GM19193 (cell line): Measurements from ENCODE around the gene KIF1C.

Experiments
- POLR2A ChIP-seq: IDR thresholded peaks from 4 replicates; pipeline ENCODE4 v1.6.1; 2011; ENCODE audit not compliant: insufficient read depth, insufficient read length; ENCODE audit errors: extremely low read depth

KIF1C gene

DNA sequence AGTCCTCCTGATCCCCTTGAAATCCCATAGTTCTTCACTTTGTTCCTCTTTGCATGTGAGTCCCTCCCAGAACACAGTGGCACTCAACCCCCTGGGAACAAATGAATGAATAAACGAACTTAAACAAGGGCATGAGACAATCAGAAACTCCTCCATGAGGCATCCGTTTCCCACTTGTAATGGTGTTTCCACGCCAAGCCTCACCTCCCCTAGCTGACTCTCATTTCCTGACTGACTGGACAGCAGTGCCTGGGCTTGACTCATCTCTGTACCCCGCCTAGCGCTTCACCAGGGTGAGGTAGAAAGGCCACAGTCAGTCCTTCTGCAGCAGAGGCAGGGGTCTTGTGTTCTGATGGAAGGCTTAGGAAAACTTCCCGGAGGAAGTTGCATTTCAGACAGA is 14.2 kb downstream of the KIF1C start:
- no peak for TF ChIP-seq POLR2A

DNA sequence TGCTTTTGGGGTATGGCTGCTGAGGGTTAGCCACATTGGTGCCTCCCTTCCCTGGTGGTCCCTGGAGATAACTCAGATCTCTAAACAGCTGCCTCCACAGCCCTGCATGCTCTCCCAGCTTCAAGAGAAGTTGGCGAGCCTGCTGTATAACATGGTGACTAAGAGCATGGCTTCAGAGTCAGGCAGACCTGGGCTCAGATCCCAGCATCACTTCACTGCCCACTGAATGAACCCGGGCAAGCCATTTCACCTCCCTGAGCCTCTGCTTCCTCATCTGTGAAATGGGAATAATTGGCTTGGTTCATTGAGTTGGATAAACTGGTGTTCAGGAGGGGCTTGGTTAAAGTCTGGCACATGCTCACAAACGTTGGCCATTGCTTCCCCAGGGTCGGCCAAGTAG is 16.6 kb downstream of the KIF1C start:
- TF ChIP-seq POLR2A, result no peak

DNA sequence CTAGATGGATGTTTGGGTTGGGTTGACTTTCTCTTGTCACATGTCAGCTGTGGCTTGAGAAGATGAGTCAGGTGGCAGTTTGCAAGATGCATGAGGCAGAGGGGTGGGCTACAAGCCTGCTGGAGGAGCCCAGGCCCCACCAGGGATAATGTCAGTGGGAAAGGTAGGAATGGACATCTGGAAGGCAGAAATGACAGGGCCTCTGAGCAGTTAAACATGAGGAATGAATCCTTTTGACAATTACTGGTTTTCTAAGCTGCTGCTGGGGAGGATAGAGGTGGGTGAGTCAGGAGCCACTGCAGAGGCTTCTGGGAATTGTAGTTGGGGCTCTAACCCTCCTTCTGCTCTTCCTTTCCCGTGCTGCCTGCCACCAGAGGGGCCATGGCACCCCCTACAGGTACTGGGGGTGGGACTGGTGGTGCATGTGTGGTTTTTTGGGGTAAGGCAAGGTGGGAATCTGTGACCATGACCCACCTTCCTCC is 21.8 kb downstream of the KIF1C start:
- TF ChIP-seq POLR2A, result no peak

DNA sequence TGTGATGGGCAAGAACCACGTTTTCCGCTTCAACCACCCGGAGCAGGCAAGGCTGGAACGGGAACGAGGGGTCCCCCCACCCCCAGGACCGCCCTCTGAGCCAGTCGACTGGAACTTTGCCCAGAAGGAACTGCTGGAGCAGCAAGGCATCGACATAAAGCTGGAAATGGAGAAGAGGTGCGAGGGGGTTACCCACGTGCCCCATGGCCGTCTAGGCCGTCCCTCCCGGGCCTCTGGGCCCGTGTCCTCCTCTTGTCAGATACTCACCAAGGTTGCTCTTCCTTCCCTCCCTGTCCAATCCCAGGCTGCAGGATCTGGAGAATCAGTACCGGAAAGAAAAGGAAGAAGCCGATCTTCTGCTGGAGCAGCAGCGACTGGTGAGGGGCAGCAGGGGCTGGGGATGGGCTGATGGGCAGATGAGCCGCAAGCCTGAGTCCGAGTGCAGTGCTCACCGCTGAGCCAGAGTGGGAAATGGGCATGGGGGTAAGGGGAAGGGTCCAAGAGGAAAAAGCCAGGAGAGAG is 22.8 kb downstream of the KIF1C start:
- TF ChIP-seq POLR2A, result no peak

DNA sequence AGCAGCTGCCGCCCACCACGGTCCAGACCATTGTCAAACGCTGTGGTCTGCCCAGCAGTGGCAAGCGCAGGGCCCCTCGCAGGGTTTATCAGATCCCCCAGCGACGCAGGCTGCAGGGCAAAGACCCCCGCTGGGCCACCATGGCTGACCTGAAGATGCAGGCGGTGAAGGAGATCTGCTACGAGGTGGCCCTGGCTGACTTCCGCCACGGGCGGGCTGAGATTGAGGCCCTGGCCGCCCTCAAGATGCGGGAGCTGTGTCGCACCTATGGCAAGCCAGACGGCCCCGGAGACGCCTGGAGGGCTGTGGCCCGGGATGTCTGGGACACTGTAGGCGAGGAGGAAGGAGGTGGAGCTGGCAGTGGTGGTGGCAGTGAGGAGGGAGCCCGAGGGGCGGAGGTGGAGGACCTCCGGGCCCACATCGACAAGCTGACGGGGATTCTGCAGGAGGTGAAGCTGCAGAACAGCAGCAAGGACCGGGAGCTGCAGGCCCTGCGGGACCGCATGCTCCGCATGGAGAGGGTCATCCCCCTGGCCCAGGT is 24.5 kb downstream of the KIF1C start:
- no peak for TF ChIP-seq POLR2A

DNA sequence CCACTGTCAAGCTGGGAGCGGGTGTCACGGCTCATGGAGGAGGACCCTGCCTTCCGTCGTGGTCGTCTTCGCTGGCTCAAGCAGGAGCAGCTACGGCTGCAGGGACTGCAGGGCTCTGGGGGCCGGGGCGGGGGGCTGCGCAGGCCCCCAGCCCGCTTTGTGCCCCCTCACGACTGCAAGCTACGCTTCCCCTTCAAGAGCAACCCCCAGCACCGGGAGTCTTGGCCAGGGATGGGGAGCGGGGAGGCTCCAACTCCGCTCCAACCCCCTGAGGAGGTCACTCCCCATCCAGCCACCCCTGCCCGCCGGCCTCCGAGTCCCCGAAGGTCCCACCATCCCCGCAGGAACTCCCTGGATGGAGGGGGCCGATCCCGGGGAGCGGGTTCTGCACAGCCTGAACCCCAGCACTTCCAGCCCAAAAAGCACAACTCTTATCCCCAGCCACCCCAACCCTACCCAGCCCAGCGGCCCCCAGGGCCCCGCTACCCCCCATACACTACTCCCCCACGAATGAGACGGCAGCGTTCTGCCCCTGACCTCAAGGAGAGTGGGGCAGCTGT is 25.9 kb downstream of the KIF1C start:
- TF ChIP-seq POLR2A, result no peak

DNA sequence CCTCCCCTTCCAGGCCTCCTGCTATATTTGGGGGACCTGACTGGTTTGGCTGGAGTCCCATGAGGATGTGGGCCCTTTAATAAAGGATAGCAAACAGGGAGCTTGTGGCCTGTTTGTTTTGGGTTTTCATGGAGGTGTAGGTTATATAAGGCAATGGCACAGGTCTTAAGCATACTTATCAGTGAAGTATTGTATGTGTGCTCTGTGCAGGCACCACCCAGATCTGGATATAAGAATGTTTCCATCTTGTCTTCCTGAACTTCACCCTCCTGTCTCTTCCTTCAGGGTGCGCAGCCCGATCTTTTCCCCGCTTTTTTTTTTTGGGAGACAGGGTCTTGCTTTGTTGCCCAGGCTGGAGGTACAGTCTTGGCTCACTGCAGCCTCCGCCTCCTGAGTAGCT is 26.9 kb downstream of the KIF1C start:
- no peak for TF ChIP-seq POLR2A

DNA sequence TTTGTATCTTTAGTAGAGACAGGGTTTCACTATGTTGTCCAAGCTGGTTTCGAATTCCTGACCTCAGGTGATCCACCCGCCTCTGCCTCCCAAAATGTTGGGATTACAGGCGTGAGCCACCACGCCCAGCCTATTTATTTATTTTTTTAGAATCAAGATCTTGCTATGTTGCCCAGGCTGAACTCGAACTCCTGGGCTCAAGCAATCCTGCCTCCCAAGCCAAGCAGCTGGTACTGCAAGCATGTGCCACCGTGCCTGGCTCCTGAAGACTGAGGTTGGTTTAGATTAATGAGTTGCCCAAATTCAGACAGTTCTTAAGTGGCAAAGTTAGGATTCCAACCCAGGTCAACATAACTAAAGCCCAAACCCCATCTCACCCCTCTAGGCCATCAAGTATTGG is 29.5 kb downstream of the KIF1C start:
- no peak for TF ChIP-seq POLR2A

DNA sequence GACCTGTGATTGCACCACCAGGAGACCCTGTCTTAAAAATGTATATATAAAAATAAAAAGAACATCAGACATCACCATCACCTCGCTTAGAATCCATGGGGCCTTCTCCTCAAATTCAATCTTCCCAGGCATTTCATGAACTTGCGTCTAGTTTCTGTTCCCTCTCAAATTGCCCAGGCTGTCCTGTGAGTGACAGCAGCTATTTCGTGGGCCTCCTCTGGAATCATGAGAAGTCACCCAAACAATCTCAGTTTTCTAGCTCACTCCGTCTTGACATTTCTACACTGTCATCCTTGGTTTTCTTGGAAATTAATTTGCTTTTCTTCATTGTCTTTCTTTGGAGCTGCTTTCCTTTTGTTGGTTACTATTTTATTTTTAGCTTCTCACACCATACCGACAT is 30.2 kb downstream of the KIF1C start:
- no peak for TF ChIP-seq POLR2A

DNA sequence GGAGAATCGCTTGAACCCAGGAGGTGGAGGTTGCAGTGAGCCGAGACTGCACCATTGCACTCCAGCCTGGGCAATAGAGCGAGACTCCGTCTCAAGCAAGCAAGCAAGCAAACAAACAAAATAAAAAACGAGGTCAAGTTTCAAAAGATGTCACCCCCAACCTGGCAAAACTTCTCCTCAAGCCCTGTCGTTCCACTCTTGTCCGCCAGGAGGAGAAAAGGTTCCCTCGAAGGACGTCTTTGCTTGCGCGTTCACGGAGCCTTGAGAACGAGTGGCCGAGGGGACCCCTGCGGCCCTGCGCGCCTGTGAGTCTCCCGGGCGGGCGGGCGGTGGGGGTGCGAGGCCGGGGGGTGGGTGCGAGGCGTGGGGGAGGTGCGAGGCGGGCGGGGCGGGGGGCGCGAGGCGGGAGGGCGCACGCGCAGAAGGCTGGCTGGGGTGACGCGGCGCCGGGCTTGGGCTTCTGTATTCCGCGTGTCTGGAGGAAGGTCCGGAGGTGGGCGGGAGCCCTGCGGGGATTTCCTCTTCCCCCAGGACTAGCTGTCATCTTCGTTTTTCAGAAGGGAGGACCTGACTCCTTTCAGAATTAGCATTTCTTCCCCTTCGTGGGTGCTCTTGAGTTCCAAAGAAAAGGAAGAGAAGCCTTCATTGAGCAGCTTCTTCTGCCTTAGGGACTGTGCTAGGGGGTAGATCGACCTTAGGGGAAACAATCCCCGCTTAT is 33.8 kb downstream of the KIF1C start:
- peak; percentile 36 for TF ChIP-seq POLR2A

DNA sequence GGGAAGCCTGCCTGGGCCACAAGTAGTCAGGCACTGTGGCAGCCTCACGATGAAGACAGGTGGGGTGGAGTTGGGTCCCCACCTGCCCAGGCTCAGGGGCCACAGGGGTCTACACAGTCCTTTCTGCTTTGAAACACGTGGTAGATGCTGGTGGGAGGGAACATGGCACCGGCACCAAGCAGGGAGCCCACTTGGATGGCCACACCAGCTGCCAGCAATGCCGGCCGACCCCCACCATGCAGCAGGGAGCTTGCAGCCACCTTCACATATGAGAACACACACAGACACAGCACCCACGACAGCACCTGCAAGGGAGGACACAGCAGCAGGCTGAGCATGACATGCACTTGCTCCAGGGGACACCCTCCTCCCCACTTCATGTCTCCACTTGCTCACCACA is 35.1 kb downstream of the KIF1C start:
- TF ChIP-seq POLR2A, result no peak

DNA sequence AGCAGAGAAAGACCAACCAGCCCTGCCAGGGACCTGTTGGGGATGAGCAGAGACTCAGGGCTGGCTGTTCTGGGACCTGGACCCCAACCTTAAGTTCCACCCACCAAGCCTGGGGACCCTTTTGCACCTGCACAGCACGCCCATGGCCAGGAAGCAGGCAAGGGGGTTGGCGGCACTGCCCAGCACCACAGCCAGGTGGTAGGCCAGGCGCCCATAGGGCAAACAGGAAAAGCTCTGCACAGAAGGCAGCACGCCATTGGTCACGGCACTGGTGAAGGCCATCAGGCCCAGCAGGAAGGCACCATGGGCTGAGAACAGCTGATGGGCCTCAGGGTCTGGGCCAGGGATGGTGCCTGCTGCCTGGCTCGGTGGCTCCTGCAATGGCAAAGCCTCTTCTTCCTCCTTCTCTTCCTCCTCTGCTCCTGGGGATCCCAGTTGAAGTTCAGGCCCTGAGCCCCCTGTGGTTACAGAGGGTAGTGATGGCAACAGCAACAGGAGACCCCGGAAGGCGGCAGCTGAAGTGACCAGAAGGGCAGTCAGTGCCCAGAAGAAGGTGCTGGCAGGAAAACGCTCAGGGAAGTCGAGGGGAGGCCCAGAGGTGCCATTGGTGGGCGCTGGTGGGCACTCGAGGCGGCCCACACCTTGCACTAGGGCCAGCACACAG is 35.7 kb downstream of the KIF1C start:
- TF ChIP-seq POLR2A, result no peak

DNA sequence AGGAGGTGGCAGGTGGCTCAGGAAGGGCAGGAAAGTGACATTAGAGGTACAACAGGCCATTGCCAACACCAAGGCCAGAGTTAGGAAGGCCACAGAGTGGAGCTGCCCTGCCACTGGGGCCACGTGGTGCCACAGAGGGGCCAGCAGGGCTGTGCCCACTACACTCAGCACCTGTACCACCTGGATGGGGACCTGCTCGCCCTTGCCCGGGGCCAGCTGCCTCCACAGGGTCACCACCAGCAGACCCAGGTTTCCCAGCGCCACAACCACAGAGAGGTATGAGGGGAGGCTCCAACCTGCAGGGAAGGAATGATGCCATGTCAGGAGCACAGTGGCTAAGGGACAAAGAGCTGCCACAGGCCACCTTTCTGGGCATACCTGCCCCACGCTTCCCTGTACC is 36.3 kb downstream of the KIF1C start:
- TF ChIP-seq POLR2A, result no peak

DNA sequence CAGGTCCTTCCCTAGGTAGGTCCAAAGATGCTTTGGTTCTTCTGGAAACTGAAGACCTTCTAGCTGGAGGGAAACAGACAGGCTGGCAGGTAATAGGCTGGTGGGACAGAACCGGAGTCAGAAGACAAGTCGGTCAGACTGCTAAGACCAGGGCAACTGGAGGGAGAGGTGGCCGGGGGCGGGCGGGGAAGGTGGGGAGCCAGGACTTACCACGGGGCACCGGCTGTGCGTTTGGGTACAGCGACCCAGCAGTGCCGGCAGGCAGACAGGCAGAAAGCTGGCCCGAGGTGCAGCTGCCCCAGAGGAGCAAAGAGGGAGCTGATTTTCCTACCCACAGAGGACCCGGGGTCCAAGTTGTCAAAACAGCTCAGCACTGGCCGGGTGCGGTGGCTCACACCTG is 36.9 kb downstream of the KIF1C start:
- no peak for TF ChIP-seq POLR2A

DNA sequence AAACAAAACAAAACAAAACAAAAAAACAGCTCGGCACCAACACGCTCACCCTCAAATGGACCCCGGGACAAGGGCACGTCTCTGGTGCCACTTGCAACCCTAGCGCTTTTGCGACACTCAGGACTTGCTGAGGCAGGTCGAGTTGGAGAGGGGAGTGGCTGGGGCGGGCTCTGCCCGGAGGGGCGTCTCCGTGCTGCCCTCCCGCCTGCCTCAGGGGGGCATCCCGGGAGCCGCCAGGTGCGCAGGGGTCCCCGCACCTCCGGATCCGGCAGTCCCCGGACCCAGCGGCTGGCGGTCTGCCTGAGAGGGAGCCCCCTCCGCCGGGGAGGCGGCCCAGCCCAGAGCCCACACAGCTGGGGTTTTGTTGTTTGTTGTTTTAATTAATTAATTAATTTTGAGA is 37.6 kb downstream of the KIF1C start, which contains the start of gene SLC52A1:
SLC52A1 (minus strand) TSS at position 112 of the 400 bp plus-strand sequence. CDS start 820 bp downstream, outside the sequence.
- no peak for TF ChIP-seq POLR2A
